Endothelial cell of umbilical vein (primary cell): Measurements from ENCODE around the gene MIPEP. TPM values are rescaled to one million over a fixed set of nuclear protein-coding genes. Genes with fewer than 3 reads are reported as not detected.

Source experiments
- BruUV-seq: library from RNA; stranded (reverse); fragments of 400-500 nt; replicated peaks from 2 replicates; lab custom pipeline; 2021; lab: Mats Ljungman, UMichigan
- CTCF ChIA-PET: fragments of 300-600, 350-600 bp; sonication (Branson Sonifier 250); formaldehyde crosslinking; loops from one replicate; lab custom pipeline; 2021; ENCODE audit warnings: antibody characterized with exemption, inconsistent platforms; lab: Charles Lee
- POLR2A ChIA-PET: fragments of 300-600, 350-600 bp; sonication (Branson Sonifier 250); formaldehyde crosslinking; loops from one replicate; lab custom pipeline; 2021; ENCODE audit warnings: antibody characterized with exemption, inconsistent platforms; lab: Charles Lee
- DNase-seq: peaks from one replicate; pipeline ENCODE4 v3.0.0-alpha.2; 2011; ENCODE audit warnings: low read depth, low spot score
- FAIRE-seq: peaks from 2 replicates; lab custom pipeline; 2011; peaks lifted over from hg19 to GRCh38; lab: Jason Lieb, UNC
- H2AFZ ChIP-seq: 2 replicates; pipeline ENCODE4 v1.6.0; 2012; ENCODE audit warnings: low read depth, low read length, control low read depth, inconsistent platforms
- H3K27ac ChIP-seq: 2 replicates; pipeline ENCODE4 v1.5.1; 2011; ENCODE audit warnings: low read depth, mild to moderate bottlenecking, control low read depth, low read length, moderate library complexity; ENCODE audit not compliant: insufficient read depth
- H3K27me3 ChIP-seq, 2 experiments: 2 replicates each; pipeline versions ENCODE4 v1.6.0 to v1.6.1; 2011; ENCODE audit warnings: low read length in 2 of 2, mixed read lengths in 1 of 2; ENCODE audit not compliant: control insufficient read depth in 2 of 2, insufficient read depth in 2 of 2
- H3K36me3 ChIP-seq, 2 experiments: 2 replicates in 1 of 2; 3 replicates in 1 of 2; pipeline ENCODE4 v1.5.1; 2011; ENCODE audit warnings: low read length in 2 of 2, mild to moderate bottlenecking in 1 of 2, moderate library complexity in 1 of 2; ENCODE audit not compliant: control insufficient read depth in 2 of 2, insufficient read depth in 2 of 2; ENCODE audit errors: extremely low read depth in 1 of 2
- H3K4me1 ChIP-seq: 3 replicates; pipeline ENCODE4 v1.5.1; 2011; ENCODE audit warnings: mild to moderate bottlenecking, low read length; ENCODE audit not compliant: control insufficient read depth, insufficient read depth; ENCODE audit errors: extremely low read depth
- H3K4me2 ChIP-seq: 2 replicates; pipeline ENCODE4 v1.6.1; 2011; ENCODE audit warnings: low read length, control low read depth, mixed read lengths; ENCODE audit not compliant: insufficient read depth
- H3K4me3 ChIP-seq, 3 experiments: fragments of 200-600 bp in 1 of 3; sonication (generic), shearing (Covaris generic) in 1 of 3; replicated peaks in 1 of 3; 2 replicates each; pipeline ENCODE4 v1.5.1; 2011 to 2016; ENCODE audit warnings: control low read depth in 3 of 3, low read length in 3 of 3, mild to moderate bottlenecking in 2 of 3, inconsistent platforms in 1 of 3, low read depth in 1 of 3, moderate library complexity in 1 of 3; ENCODE audit not compliant: insufficient read depth in 1 of 3
- H3K79me2 ChIP-seq: 2 replicates; pipeline ENCODE4 v1.6.0; 2012; ENCODE audit warnings: low read length, inconsistent platforms; ENCODE audit not compliant: control insufficient read depth, insufficient read depth
- H3K9ac ChIP-seq: replicated peaks from 2 replicates; pipeline ENCODE3; 2011; ENCODE audit warnings: low read length, control low read depth; ENCODE audit not compliant: insufficient read depth; ENCODE audit errors: extremely low read depth
- H3K9me1 ChIP-seq: replicated peaks from 3 replicates; pipeline ENCODE4 v1.6.0; 2011; ENCODE audit warnings: mild to moderate bottlenecking, low read length; ENCODE audit not compliant: control insufficient read depth, insufficient read depth; ENCODE audit errors: extremely low read depth
- H3K9me3 ChIP-seq: replicated peaks from 2 replicates; pipeline ENCODE4 v1.5.1; 2012; ENCODE audit warnings: low read length, inconsistent platforms; ENCODE audit not compliant: control insufficient read depth, insufficient read depth
- H4K20me1 ChIP-seq: replicated peaks from 2 replicates; pipeline ENCODE3; 2011; ENCODE audit warnings: mild to moderate bottlenecking, low read length; ENCODE audit not compliant: control insufficient read depth, insufficient read depth; ENCODE audit errors: extremely low read depth
- EZH2 ChIP-seq: IDR thresholded peaks from 2 replicates; pipeline ENCODE4 v1.6.1; 2012; ENCODE audit warnings: borderline replicate concordance, low read depth, mild to moderate bottlenecking, moderate library complexity, low read length, inconsistent platforms; ENCODE audit not compliant: severe bottlenecking
- FOS ChIP-seq: IDR thresholded peaks from 2 replicates; pipeline ENCODE4 v1.6.1; 2011; ENCODE audit warnings: mild to moderate bottlenecking, low read length, moderate library complexity, borderline replicate concordance; ENCODE audit not compliant: insufficient read depth
- GATA2 ChIP-seq: IDR thresholded peaks from 2 replicates; pipeline ENCODE4 v1.7.0; 2011; ENCODE audit warnings: low read depth, mild to moderate bottlenecking, moderate library complexity, mixed read lengths, low read length; ENCODE audit not compliant: insufficient read length, insufficient read depth
- MYC ChIP-seq: IDR thresholded peaks from one replicate; pipeline ENCODE4 v1.6.1; 2011; ENCODE audit warnings: mild to moderate bottlenecking, low read depth, low read length
- POLR2A ChIP-seq: IDR thresholded peaks from 2 replicates; pipeline ENCODE4 v1.6.1; 2012; ENCODE audit warnings: low read depth, mild to moderate bottlenecking, control low read depth, low read length
- POLR2AphosphoS5 ChIP-seq: IDR thresholded peaks from 2 replicates; pipeline ENCODE4 v1.6.1; 2012; ENCODE audit warnings: low read depth, mild to moderate bottlenecking, control low read depth, low read length, moderate library complexity; ENCODE audit not compliant: insufficient read depth
- dilution Hi-C: fragments of 300-500 bp; cut with MboI; formaldehyde crosslinking; loops from one replicate; pipeline ENCODE4 v1.15.0; 2019; ENCODE audit warnings: low sequenced_read_pairs; ENCODE audit not compliant: extremely low pct_ligation_motif_present
- intact Hi-C: fragments of 100-400 bp; cut with micrococcal nuclease; formaldehyde crosslinking; loops from one replicate; pipeline ENCODE4 v1.10.0; 2022
- polyA plus RNA-seq, 4 experiments: library from polyadenylated mRNA; depleted of rRNA in 3 of 4; stranded (reverse) in 3 of 4; unstranded in 1 of 4; fragments of >200 nt; gene quantifications; 2 replicates each; pipeline versions ENCODE4 v1.2.1 to v1.2.3, GENCODE V29; 2011 to 2012; ENCODE audit warnings: missing spikeins in 1 of 4
- total RNA-seq: library from RNA; stranded (reverse); gene quantifications from 2 replicates; pipeline ENCODE4 v1.2.3, GENCODE V29; 2021
- TF ChIP-seq, protein P1 (sequence below), 2 donors: IDR thresholded peaks; 1 replicate in 1 of 2; 2 replicates in 1 of 2; pipeline ENCODE4 v1.5.1; 2011; ENCODE audit warnings: low read length in 2 of 2, mild to moderate bottlenecking in 2 of 2, moderate library complexity in 2 of 2, control low read depth in 1 of 2, inconsistent platforms in 1 of 2, low read depth in 1 of 2; ENCODE audit not compliant: insufficient read depth in 1 of 2; ENCODE audit errors: extremely low read depth in 1 of 2
- TF ChIP-seq, protein P2 (sequence below): IDR thresholded peaks from 2 replicates; pipeline ENCODE4 v1.6.1; 2011; ENCODE audit not compliant: insufficient read depth, insufficient read length

The MIPEP gene
- total and polyA plus RNA-seq, 2 donors (not counting 3 experiments of a cell fraction or from before 2014, with no cell fraction given): 12.4 to 19.2 TPM

DNA sequence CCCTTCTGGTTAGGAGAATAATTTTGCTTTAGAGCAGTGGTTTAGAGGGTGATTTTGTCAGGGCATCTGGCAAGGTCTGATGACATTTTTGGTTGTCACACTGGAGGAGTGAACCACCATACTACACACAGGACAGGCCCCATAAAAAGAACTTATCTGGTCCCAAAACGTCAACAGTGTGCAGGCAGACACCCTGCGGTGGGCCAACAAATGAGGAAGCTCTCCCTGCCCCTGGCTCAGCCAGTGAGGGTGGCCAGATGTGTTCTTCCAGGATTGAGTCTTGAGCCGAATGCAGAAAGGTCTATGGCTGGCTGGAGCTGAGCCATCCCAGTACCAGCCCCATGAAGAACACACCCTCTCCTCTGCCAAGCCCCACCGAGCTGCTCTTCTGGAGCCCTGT lies 149.2 kb downstream of the MIPEP start:
- BruUV-seq: no TSS peak
- H3K4me3 ChIP-seq: no peak overlapping the region
- DNase-seq: no peak
- no peaks in the 10 kb centered on the region for H3K9me3 ChIP-seq
- no peak overlapping the region for H2AFZ ChIP-seq
- ChIA-PET CTCF (no interaction called here), POLR2A (no interaction called here)
- intact Hi-C loops: no loop called here
- H3K27ac ChIP-seq: no peak overlapping the region
- H3K36me3 ChIP-seq: no peaks in the 10 kb centered on the region
- no peaks in the 10 kb centered on the region for H3K27me3 ChIP-seq
- no peaks in the 10 kb centered on the region for H4K20me1 ChIP-seq
- dilution Hi-C loops: no loop called here
- no peaks in the 10 kb centered on the region for H3K9me1 ChIP-seq
- TF ChIP-seq GATA2: no peak
- TF ChIP-seq POLR2A: no peak
- TF ChIP-seq, protein P1, sequence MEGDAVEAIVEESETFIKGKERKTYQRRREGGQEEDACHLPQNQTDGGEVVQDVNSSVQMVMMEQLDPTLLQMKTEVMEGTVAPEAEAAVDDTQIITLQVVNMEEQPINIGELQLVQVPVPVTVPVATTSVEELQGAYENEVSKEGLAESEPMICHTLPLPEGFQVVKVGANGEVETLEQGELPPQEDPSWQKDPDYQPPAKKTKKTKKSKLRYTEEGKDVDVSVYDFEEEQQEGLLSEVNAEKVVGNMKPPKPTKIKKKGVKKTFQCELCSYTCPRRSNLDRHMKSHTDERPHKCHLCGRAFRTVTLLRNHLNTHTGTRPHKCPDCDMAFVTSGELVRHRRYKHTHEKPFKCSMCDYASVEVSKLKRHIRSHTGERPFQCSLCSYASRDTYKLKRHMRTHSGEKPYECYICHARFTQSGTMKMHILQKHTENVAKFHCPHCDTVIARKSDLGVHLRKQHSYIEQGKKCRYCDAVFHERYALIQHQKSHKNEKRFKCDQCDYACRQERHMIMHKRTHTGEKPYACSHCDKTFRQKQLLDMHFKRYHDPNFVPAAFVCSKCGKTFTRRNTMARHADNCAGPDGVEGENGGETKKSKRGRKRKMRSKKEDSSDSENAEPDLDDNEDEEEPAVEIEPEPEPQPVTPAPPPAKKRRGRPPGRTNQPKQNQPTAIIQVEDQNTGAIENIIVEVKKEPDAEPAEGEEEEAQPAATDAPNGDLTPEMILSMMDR (IDR thresholded peaks at IDR 0.05; ENCODE audit: extremely low read depth in 1 of 2, insufficient read depth in 1 of 2, low read depth in 1 of 2, low read length in 2 of 2): no peak
- TF ChIP-seq MYC: no peak
- no peak for TF ChIP-seq FOS
- TF ChIP-seq POLR2AphosphoS5: no peak
- TF ChIP-seq EZH2: no peak
- TF ChIP-seq, protein P2, sequence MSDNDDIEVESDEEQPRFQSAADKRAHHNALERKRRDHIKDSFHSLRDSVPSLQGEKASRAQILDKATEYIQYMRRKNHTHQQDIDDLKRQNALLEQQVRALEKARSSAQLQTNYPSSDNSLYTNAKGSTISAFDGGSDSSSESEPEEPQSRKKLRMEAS: no peak
- H3K9ac ChIP-seq: no peak overlapping the region
- FAIRE-seq: no peak
- H3K79me2 ChIP-seq: no peaks in the 10 kb centered on the region
- no peak overlapping the region for H3K4me2 ChIP-seq
- no peaks in the 10 kb centered on the region for H3K4me1 ChIP-seq
